Measurements from ENCODE around the gene EBLN2. TPM values are rescaled to one million over a fixed set of nuclear protein-coding genes. Genes with fewer than 3 reads are reported as not detected.

The EBLN2 gene
- total and polyA plus RNA-seq, 2 donors (not counting 3 experiments of a cell fraction or from before 2014, with no cell fraction given) = 2.5 to 7.3 TPM

DNA sequence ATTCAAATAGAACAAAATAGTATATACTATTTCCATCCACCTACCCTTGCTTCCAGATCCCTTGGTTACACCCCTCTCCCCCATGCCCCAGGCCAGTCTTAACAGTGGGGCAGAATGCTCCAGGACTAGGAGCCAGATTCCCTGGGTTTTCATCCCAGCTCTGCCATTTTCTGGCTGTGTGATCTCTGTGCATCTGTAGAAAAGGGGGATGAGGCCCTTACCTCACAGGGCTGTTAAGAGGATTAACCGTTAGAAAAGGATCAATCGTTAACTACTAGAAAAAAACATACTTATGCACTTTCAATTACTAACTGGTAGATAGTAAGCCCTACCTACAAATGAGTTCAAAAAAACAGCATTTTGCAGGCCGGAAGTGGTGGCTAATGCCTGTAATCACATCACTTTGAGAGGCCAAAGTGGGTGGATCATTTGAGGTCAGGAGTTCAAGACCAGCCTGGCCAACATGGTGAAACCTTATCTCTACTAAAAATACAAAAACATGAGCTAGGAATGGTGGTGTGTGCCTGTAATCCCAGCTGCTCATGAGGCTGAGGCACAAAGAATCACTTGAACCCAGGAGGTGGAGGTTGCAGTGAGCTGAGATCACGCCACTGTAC lies 11.7 kb downstream of the EBLN2 start:
- TF ChIP-seq POLR2A (IDR thresholded peaks at IDR 0.05; ENCODE audit: low read depth, low read length) = no peak
- TF ChIP-seq POLR2AphosphoS5 (IDR thresholded peaks at IDR 0.05; ENCODE audit: insufficient read depth, low read depth, low read length) = no peak
- TF ChIP-seq FOS (IDR thresholded peaks at IDR 0.05; ENCODE audit: borderline replicate concordance, insufficient read depth, low read length) = no peak
- TF ChIP-seq, protein P1, sequence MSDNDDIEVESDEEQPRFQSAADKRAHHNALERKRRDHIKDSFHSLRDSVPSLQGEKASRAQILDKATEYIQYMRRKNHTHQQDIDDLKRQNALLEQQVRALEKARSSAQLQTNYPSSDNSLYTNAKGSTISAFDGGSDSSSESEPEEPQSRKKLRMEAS (IDR thresholded peaks at IDR 0.05; ENCODE audit: insufficient read depth, insufficient read length) = no peak
- TF ChIP-seq MYC (IDR thresholded peaks at IDR 0.05; ENCODE audit: low read depth, low read length) = no peak
- TF ChIP-seq JUN (IDR thresholded peaks at IDR 0.05; ENCODE audit: borderline replicate concordance, insufficient read depth, insufficient read length, low read depth) = no peak
- TF ChIP-seq GATA2 (IDR thresholded peaks at IDR 0.05; ENCODE audit: insufficient read depth, insufficient read length, low read depth, low read length) = no peak
- TF ChIP-seq, protein P2, sequence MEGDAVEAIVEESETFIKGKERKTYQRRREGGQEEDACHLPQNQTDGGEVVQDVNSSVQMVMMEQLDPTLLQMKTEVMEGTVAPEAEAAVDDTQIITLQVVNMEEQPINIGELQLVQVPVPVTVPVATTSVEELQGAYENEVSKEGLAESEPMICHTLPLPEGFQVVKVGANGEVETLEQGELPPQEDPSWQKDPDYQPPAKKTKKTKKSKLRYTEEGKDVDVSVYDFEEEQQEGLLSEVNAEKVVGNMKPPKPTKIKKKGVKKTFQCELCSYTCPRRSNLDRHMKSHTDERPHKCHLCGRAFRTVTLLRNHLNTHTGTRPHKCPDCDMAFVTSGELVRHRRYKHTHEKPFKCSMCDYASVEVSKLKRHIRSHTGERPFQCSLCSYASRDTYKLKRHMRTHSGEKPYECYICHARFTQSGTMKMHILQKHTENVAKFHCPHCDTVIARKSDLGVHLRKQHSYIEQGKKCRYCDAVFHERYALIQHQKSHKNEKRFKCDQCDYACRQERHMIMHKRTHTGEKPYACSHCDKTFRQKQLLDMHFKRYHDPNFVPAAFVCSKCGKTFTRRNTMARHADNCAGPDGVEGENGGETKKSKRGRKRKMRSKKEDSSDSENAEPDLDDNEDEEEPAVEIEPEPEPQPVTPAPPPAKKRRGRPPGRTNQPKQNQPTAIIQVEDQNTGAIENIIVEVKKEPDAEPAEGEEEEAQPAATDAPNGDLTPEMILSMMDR (IDR thresholded peaks at IDR 0.05; ENCODE audit: extremely low read depth in 1 of 2, insufficient read depth in 1 of 2, low read depth in 1 of 2, low read length in 2 of 2) = no peak
- no peak for TF ChIP-seq EZH2 (IDR thresholded peaks at IDR 0.05; ENCODE audit: borderline replicate concordance, low read depth, low read length, severe bottlenecking)
- POLR2A ChIA-PET = no interaction called here
- Histone ChIP-seq H3K27ac (ENCODE audit: insufficient read depth, low read depth, low read length) (no peak overlapping the region), H3K27me3 (ENCODE audit: control insufficient read depth in 2 of 2, insufficient read depth in 2 of 2, low read length in 2 of 2) (no peaks in the 10 kb centered on the region), H3K79me2 (ENCODE audit: control insufficient read depth, insufficient read depth, low read length) (no peaks in the 10 kb centered on the region), H2AFZ (ENCODE audit: low read depth, low read length) (no peak overlapping the region), H3K4me2 (ENCODE audit: insufficient read depth, low read length) (no peak overlapping the region), H3K4me1 (ENCODE audit: control insufficient read depth, extremely low read depth, insufficient read depth, low read length) (no peaks in the 10 kb centered on the region), H3K9me3 (replicated peaks; ENCODE audit: control insufficient read depth, insufficient read depth, low read length) (no peaks in the 10 kb centered on the region), H3K9me1 (replicated peaks; ENCODE audit: control insufficient read depth, extremely low read depth, insufficient read depth, low read length) (no peaks in the 10 kb centered on the region), H3K36me3 (ENCODE audit: control insufficient read depth in 2 of 2, extremely low read depth in 1 of 2, insufficient read depth in 2 of 2, low read length in 2 of 2) (no peaks in the 10 kb centered on the region), H3K9ac (replicated peaks; ENCODE audit: extremely low read depth, insufficient read depth, low read length) (no peak overlapping the region), H4K20me1 (replicated peaks; ENCODE audit: control insufficient read depth, extremely low read depth, insufficient read depth, low read length) (no peaks in the 10 kb centered on the region), H3K4me3 (replicated peaks in 1 of 3; ENCODE audit: insufficient read depth in 1 of 3, low read depth in 1 of 3, low read length in 3 of 3) (no peak overlapping the region)
- CTCF ChIA-PET = interaction anchor here (0.6 to 1.7 kb wide), 4 partner anchors 12 to 222 kb away, joined by 3 to 8 read pairs (median 4); no protein-coding TSS in a partner anchor
- no TSS peak for BruUV-seq (replicated peaks)
- dilution Hi-C loops (cut with MboI; ENCODE audit: extremely low pct_ligation_motif_present, low sequenced_read_pairs) = no loop called here
- intact Hi-C loops (cut with micrococcal nuclease) = no loop called here
- no peak for DNase-seq (ENCODE audit: low read depth, low spot score)
- no peak for FAIRE-seq
